Colon (tissue), 2 donors: ENCODE data around the gene TMEM259.

Source experiments
- FAIRE-seq: peaks from 2 replicates; lab custom pipeline; 2012; peaks lifted over from hg19 to GRCh38; lab: Jason Lieb, UNC
- donor health status: control.
- donor health status: control.

Gene TMEM259

DNA sequence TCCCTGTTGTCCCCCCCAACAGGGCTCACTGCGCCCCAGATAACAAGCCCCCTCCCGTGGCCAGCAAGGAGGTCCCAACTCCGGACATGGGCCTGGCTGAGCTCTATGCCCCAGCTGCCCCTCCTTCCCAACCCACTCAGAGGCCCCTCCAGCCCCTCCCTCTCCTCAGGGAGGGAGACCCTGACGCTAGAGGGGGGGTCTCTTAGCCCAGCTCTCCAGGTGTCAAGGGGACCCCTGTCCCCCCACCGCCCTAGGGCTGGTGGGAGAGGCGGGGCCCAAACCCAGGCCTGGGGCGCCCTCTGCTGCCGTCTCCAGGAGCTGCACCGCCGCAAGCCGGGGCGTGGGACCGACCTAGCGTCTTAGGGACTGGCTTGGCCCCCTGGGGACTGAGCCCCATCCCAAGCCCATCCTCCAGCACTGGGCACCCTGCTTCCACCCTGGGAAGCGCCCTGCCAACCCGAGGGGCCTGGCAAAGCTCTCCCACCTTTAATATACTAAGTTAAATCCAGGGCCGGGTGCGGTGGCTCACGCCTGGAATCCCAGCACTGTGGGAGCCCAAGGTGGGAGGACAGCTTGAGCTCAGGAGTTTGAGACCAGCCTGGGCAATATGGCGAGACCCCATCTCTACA, 19.3 kb downstream of the TMEM259 start:
- no peak for FAIRE-seq

DNA sequence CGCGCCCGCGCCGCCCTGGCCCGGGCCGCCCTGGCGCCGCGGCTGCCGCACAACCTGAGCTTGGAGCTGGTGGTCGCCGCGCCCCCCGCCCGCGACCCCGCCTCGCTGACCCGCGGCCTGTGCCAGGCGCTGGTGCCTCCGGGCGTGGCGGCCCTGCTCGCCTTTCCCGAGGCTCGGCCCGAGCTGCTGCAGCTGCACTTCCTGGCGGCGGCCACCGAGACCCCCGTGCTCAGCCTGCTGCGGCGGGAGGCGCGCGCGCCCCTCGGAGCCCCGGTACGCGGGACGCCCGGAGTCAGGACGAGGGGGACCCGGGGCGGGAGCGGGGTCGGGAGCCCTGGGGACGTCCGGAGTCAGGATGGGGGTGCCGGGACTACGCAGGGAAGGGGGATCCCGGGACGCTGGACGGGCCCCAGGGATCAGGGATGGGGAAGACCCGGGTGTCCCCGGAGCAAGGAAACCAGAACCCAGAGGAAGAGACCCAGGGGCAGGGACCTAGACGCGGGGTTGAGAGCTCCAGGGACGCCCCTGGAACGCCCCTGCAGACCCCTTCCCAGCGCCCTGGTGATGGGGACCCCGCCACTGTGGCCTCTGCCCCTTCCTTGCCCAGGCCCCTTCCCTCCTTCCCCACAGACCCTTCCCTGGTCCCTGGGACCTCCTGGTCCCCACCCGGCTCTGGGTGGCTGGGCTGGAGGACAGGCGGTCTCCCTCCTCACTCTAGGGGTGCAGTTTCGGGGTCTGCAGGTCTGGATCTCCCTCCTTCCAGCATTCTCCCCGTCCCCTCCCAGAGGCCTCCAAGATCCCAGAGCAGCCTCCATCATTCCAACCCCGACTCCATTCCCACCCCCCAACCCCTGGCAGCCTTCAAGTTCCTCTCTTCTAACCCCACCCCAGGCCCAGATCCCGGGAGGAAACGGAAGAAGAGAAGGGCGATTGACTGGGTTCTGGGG, 20.1 kb downstream of the TMEM259 start:
- FAIRE-seq: no peak

DNA sequence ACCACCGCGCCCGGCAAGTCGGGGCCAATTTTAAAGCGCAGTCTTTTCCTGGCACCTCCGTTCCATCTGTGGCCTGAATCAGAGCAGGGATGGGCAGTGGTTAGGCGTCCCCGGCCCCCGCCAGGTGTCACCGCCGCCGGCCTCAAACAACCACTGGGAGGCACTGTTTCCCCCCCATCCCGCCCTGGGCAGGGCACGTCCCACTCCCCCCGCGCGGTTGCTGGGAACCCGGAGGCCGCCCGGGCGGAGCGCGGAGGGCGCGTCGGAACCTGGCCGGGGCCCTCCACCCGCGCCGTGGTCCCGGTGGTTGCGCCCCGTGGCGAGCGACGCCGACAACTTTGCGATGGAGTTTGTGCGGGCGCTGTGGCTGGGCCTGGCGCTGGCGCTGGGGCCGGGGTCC, 20.8 kb downstream of the TMEM259 start, which contains the start of gene GRIN3B:
TSS of gene GRIN3B (plus strand) at position 325 of the 400 bp plus-strand sequence. CDS start at position 344, 19 bp downstream.
- FAIRE-seq: no peak

DNA sequence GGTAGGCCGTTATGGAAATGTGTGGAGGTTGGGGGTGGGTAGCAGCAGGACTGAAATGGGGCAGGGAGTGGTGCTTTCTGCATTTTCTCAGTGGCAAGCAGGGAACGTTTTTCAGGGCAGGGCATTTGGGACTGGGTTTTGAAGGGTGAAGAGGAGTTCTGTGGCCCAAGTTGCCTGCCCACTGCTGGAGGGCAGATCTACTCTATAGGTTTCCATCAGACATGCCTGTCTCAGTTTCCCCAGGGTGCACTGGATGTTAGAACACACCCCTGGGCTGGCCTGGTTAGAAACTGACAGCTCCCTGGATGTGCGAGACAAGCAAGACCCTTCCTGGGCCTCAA, 21.6 kb downstream of the TMEM259 start:
- FAIRE-seq: no peak

DNA sequence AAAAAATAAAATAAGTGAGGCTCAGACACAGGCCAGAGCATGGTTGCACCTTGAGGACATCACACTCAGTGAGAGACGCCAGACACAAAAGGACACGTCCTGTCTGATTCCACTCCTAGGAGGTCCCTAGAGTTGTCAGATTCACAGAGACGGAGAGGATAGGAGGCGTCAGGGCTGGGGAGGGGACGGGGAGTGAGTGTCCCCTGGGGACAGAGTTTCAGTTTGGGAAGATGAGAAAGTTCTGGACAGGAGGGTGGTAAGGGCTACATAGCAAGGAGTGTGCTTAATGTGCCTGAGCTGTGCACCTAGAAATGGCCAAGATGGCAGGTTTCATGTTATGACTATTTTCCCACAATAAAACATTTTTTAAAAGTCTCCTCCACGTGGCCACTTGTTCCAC, 22.9 kb downstream of the TMEM259 start:
- FAIRE-seq: no peak

DNA sequence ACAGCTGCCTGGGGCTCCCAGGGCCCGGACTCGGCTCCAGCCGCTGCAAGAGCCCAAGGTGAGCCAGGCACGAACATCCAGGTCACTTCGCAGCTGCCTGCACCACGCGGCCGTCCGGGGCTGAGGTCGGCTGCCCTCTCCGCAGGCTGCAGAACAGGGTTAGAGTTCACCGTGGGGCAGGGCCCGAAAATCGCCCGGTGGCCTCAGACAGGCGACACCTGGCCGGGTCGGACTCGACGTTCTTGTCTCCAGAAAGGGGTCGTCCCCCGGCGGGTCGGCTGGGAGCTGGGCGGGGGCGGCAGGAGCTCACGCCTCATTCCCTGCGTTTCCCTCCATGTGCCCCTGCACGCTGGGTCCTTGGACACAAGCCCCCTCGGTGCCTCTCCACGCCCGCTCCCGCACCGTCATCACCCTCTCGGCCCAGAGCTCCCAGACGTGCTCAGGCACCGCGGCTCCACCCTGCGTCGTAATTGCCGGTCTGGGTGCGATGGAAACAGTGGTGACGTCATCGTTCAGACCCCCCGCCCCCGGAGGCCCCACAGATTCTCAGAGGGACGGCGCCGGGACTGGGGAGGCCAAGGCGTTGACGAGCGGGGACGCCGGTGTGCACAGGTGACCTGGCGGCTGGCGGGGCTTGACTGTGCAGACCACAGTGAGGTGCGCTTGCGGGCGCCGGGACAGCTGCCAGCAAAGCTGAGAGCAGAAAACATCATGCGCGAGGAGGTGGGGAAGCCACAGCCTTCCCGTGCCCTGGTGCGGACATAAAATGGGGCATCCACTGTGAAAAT, 24.7 kb downstream of the TMEM259 start:
- no peak for FAIRE-seq

DNA sequence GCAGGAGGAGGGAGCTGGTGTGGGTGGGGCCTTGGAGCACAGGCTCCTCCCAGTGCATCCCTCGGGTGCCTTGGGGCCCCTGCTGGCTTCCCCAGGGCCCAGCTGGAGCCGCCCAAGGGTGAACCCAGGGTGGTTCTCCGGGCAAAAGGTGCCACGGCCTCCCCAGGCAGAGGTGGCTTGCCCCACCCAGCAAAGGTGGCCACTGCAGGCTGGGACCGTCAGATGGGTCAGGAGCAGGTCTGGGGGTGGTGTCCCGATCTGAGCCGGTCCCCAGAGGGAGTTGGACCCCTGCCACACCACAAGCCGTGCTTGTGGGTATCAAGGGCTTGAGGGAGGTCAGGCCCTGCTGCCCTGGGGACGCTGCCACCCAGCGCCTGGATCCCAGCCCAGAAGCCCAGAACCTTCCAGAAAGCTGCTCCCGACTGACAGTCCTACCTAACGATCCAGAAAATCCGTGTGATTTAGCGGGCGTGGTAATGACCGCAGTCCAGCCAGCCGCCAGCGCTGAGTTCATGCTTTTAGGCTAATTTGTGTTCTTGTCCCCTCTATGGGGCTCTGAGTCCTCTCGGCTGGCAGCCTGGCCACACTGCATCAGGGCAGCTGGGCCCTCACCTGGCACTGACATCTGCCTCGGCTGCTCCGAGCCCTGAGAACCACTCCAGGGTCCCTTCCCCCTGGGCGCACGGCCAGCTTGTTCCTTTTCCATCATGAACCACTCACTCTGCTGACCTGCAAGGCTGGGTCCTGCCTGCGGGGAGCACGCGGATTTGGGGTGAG, 25.7 kb downstream of the TMEM259 start:
- no peak for FAIRE-seq

DNA sequence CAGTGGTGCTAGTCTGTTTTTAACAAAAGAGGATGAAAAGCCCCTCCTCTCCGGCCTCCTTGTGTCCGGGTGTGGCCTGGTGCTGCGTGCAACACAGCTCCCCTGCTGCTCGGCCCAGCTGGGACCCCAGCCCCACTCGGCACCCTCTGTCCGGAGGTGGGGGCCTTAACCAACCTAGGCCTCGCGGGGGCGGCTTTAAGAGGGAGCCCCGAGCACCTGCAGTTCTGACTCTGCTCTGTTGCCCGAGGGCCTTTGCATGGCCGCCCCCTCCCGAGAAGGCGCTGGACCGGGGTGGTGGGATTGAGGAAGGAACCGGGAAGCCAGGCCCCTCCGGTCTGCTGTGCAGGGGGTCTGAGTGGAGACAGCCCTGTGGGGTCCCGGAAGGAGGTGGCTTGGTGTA, 26.4 kb downstream of the TMEM259 start:
- FAIRE-seq: no peak

DNA sequence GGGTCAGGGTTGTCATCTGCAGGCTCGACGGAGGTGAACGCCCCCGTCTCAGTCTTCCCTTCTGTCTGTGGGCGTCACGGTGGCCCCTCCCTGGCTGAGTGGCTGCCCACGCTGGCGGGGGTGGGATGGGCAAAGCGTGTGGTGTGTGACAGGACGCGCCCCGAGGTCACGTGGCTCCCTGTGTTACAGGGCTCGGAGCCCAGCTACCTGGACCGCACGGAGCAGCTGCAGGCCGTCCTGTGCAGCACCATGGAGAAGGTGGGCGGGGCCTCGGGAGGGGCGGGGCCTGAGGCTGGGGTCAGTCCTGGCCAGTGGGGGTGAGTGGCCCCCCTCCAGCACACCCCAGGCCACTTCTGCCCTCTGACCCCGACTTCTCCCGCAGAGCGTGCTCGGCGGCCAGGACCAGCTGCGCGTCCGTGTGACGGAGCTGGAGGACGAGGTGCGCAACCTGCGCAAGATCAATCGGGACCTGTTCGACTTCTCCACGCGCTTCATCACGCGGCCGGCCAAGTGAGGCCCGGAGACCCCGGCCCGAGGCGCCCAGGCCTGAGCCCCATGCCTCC, 27.0 kb downstream of the TMEM259 start:
- FAIRE-seq: no peak

DNA sequence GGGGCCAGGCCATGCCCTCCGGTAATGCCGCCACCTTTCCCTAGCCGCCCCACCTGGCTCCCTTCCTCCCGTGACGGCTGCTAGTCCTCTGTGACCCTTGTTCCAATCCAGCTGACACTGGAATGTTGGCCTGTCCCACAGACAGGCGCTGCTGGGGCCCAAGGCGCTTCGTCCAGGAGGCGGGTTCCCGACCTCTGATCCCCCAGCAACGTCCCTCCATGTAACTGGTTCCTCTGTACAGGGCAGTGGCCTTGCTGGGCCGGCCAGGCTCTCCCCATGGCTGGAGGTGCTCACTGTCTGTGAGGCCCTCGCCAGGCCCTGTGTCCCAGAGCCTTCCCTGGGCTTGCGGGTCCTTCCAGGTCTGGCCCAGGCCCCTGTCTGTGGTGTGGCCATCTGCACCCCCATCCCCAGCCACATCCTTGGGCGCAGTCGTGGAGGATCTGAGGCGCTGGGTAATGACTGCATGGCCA, 27.5 kb downstream of the TMEM259 start:
- FAIRE-seq: no peak

DNA sequence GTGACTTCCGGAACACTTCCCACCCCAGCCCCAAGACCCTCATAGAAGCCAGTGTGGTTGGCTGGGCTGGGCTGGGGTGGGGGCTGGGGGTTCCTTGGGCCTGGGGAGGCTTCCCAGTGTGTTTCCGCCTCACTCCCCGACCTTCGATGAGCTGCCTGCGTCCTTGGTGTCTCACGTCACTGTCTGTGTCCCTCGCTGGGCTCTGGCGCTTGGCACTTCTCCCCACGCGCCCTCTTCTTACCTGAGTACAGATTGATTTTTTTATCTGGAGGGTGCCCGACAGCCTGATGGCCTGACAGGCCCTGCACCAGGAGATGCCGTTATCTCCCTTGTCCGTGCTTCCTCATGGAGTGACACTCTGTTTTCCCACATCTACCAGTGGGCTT, 28.3 kb downstream of the TMEM259 start:
- FAIRE-seq: no peak

DNA sequence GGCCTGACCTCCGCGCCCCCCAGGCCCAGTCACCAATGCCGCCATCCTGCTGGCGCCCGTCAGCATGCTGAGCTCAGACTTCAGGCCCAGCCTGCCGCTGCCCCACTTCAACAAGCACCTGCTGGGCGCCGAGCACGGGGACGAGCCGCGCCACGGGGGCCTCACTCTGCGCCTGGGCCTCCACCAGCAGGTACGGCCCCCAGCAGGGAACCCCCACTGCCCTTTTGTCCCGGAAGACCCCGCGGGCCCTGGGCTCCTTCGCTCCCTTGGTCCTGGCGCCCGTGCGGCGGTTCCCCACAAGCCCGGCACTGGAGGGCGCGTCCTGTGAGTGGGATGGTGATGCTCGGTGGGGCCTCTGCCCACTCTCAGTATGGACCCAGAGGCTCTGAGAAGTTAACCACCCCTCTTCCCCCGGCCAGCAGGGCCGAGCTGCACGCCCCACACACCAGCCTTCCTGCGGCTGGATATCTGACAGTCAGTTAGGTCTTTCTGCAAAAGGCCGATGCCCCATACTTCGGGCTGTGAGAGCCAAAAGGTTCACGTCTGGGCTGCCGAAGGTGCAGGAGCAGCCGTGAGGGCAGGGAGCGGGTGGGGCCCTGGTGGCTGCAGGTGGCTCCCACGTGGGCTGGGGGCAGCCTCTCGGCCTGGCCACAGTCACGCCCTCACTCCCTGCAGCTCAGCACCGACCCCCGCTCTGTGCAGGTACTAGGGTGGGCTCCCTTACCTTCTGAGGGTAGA, 28.8 kb downstream of the TMEM259 start:
- FAIRE-seq: no peak

DNA sequence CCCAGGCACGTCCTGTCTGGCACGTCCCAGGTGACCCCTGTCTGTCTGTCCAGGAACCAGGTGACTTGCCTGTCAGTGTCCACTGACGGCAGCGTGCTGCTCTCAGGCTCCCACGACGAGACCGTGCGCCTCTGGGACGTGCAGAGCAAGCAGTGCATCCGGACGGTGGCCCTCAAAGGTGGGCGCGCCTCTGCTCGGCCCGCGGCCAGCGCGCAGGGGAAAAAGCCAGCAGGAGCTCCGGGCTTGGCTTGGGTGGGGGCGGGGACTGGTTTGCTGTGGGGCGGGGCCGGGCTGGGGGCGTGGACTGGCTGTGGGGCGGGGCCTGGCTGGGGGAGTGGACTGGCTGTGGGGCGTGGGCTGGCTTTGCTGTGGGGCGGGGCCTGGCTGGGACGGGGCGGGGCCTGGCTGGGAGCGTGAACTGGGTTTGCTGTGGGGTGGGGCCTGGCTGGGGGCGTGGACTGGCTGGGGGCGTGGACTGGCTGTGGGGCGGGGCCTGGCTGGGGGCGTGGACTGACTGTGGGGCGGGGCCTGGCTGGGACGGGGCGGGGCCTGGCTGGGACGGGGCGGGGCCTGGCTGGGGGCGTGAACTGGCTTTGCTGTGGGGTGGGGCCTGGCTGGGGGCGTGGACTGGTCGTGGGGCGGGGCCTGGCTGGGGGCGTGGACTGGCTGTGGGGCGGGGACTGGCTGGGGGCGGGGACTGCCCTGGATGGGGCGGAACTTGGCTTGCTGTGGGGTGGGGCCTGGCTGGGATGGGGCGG, 29.6 kb downstream of the TMEM259 start:
- no peak for FAIRE-seq

DNA sequence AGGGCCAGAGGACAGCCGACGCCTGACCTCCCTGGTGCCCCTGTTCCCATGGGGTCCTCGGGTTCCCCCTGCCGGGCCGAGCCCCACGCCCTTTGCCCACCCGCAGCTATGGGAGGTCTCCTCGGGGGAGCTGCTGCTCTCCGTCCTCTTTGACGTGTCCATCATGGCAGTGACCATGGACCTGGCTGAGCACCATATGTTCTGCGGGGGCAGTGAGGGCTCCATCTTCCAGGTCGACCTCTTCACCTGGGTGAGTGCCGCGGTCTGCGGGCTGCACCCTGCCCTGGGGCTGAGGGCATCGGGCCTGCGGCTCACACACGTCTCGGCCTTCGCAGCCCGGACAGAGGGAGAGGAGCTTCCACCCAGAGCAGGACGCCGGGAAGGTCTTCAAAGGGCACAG, 30.2 kb downstream of the TMEM259 start:
- FAIRE-seq: no peak

DNA sequence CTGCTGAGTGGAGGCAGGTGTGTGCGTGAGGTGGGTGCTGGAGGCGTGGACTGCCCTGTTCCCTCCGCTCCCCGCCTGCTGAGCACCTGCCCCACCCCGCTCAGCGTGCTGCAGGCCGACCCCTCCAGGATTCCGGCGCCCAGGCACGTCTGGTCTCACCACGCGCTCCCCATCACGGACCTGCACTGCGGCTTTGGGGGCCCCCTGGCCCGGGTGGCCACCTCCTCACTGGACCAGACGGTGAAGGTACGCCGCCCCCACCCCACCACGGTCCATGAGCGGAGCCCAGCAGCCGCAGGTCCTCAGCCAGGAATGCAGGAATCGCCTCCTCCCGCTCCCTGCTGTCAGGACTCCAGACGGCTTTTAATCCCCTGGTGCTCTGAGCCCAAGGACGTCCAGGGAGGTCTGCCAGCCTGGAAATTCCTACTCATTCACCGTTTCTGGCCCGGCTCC, 30.8 kb downstream of the TMEM259 start:
- FAIRE-seq: no peak

DNA sequence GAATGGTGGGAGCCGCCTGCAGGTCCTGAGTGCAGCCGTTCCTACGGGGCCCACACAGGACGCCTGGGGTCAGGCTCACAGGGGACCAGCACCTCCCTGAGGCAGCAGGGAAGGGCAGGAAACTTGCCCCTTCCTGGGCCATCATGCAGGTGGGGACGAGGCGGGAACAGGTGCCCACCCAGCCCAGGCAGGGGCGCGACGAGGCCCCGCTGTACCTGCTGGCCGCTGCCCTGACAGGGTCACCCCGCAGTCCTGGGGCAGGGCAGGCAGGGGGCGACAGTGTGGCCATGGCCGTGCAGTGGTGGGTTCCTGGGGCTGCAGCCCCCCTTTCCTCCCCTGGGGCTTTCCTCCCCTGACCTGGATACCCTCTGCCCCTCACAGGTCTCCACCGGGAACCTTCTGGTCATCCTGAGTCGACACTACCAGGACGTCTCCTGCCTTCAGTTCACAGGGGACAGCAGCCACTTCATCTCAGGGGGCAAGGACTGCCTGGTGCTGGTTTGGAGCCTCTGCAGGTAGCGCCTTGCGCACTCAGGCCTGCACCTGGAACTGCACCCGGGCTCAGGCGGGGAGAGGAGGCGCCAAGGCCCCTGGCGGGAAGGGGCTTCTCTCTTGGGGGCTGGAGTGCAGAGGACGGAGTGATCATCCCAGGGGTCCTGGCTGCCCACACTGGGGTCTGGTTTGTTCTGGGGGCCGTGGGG, 31.4 kb downstream of the TMEM259 start:
- FAIRE-seq: no peak

DNA sequence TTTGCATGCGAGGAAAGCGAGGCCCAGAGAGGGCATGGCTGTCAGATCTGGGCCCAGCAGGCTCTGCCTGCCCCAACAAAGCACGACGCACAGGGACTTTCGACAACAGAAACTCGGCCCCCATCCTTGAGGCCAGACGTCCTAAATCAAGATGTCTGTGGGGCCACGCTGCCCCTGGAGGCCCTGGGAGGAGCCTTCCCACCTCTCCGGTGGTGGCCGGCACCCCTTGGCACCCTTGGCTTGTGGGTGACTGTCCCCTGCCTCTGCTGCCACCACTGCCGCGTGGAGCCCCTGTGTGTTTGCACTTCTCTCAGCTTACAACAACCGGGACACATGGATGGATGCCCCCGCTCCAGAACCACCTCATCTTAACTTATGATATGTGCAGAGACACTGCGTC, 32.4 kb downstream of the TMEM259 start:
- FAIRE-seq: no peak

DNA sequence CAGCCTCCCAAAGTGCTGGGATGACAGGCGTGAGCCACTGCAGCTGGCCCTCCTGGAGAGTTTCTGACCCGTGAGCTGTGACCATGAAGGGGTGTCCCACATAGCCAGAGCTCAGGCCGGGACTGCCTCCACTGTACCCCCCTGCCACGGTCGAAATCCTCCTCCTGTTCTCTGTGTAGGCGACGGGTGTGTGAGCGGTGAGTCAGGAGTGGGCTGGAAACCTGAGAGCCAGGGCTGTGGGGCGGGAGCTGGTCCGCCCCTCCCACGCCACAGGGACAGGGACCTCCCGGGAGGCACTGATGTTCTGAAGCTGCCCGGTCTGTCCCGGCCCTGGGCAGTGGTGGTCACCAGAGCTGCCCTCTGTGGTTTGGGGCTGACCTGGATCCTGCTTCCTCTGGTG, 32.8 kb downstream of the TMEM259 start:
- no peak for FAIRE-seq

DNA sequence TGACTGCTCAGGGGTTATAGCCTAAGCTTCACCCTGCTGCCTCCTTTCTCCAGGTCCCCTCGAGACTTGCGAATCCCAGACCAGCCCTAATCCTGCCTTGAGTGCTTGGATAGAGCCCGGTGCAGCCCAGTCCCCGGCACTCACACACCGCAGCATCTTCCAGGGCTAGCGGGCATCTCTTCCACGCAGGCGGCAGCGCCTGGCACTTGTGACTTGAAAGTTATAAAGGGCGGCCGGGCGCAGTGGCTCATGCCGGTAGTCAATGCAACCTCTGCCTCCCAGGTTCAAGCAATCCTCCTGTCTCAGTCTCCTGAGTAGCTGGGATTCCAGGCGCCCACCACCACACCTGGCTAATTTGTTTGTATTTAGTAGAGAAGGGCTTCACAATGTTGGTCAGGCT, 34.8 kb downstream of the TMEM259 start:
- FAIRE-seq: no peak
